DMS79 (cell line): Measurements from ENCODE around the gene HSDL2.
"Not testable (repeated sequence)": the region's sequence is repeated elsewhere in the genome, so short reads cannot be mapped to it uniquely, and the experiment has no call there.

Experiments
- DNase-seq: peaks from one replicate; lab custom pipeline; 2025; lab: John Stamatoyannopoulos, UW

Gene HSDL2

DNA sequence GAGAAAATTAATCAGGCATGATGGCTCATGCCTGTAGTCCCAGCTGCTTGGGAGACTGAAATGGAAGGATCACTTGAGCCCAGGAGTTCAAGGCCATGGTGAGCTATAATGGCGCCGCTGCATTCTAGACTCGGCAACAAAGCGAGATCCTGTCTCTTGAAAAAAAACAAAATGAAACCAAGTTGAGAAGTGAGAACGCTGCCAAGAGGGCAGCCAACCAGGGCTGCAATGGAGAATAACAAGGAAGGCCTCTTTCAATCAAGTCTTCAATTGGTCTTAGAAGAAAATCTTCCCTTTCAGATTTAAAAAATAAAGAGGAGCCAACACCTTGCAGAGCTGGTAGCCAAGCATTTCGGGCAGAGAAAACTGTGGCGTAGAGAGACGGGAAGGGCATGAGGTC, 121.4 kb downstream of the HSDL2 start:
- no peak for DNase-seq

DNA sequence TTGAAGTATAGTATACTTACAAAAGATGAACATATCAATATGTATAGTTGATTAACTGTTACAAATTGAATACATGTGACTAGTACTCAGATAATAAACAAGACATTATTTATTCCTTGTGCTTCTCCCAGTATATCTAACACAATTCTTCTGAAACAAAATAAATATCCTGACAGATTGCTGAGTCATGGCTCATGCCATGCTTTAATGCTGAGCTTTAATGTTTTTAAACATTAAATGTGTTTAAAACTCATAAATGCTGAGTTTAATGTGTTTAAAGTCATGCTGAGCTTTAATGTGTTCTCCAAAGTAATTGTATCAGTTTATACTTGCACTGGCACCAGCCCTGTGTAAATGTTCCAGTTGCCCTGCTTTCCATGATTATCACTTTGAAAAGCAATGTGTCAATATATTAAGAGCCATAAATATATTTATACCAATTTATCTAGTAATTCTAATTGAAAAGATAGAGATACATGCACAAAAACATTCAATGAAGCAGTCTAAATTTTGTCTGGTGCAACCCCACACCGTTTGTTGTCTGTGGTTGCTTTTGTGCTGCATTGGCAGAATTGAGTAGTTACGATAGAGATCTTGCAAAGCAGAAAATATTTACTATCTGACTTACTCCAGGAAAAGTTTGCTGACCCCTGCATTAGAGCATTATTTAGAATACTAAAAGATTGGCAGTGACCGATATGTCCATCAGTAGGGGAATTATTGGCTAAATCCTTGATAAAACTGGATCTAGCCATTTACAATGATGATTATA, 122.5 kb downstream of the HSDL2 start:
- DNase-seq: no peak

DNA sequence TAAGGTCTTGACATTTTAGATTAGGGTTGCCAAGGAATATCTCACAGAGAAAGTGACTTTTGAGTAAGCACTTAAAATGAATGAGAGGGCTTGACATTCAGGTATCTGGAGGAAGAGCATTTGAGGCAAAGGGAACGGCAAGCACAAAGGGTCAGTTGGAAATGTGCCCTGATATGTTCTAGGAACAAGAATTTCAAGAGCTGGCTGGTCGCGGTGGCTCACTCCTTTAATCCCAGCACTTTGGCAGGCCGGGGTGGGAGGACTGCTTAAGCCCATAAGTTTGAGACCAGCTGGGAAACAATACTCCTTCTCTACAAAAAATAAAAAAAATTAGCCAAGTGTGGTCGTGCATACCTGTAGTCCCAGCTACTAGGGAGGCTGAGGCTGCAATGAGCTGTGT, 123.3 kb downstream of the HSDL2 start:
- peak; percentile 5 for DNase-seq

DNA sequence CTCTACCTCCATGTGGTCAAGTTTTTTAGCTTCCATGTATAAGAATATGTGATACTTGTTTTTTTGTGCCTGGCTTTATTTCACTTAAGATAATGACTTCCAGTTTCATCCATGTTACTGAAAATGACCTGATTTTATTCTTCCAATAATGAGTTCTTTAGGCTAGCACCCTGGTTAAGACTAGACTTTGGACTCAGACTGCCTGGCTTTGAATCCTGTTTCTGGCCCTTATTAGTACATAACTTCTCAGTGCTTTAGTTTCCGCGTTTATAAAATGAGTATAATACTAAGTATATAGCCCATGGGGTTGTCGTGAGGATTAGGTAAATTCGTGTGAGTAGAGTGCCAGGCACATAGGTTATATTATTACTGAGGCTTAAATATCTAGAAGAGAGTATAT, 125.2 kb downstream of the HSDL2 start:
- no peak for DNase-seq

DNA sequence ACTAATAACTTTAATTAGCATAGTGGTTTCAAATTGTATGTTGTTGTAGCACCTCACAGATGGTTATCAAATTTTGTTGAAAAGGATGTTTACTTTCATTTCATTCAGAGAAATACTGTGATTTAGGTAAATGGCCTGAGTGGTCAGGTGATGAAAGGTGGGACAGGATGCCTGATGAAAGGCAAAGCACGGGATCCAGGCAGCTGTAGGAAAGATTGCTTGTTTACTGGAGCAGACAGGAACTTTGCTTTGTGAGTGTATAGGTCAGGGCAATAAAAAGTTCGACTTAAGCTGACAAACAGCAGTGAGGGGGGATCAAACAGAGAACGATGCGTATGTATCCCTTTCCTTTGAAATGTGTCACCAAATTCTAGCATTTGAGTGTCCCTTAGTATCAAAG, 125.7 kb downstream of the HSDL2 start:
- no peak for DNase-seq

DNA sequence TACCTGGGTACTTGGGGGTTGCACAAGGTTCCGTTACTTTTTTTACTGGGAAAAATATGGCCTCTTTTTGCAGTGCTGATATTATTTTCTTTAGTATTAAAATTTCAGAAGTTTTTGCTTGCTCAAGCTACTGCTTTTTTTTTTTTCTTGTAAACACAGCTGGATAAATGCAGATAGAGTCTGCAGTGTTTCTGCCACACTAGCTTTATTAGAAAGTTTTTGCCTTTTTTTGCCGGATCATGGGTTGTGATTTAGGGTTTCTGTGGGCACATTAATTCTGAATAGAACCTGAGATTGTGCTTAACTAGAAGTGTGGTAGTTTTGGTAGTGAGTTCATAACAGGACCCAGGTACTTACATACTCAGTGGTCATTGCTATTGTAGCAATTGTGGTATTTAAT, 126.7 kb downstream of the HSDL2 start:
- no peak for DNase-seq

DNA sequence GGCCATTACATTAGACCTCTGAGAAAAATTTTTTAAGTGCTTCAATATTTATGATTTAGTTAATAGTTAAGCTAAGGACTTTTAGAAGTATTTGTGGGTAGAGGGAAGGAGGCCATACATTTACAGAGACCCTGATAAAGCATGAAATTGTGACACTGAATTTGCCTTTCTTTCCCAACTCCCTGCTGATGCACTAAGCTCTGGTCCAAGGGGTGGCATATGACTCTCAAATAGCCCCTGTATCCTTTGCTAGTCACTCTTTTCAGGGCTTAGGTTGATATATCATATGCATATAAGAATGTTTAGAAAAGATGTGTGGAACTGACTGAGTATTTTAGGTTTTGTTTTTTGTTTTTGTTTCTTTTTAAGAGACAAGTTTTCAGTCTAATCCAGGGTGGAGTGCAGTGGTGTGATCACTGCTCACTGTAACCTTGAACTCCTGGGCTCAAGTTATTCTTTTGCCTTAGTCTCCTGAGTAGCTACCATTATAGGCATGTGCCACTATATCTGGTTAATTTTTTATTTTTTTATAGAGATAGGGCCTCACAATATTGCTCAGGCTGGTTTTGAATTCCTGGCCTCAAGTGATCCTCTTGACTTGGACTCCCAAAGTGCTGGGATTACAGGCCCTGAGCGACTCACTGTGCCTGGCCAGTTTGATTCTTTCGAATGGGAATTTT, 127.2 kb downstream of the HSDL2 start:
- DNase-seq: no peak

DNA sequence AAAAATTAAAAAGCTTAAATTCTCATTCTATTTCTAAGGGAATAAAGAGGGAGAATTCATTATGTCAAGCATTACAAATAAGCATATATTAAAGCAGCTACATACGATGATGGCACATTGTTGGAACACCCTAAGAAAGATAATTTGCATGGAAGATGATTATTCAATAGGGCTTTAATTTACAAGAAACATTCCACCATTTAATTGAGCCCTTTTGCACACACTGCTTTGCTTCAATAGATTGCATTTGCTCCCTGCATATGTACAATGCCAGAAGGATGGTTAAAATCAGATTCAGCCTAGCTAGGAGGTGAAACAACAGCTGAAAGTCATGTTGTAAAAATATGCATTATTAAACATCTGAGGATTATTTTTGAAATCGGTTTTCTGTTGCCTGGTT, 128.5 kb downstream of the HSDL2 start:
- DNase-seq: no peak

DNA sequence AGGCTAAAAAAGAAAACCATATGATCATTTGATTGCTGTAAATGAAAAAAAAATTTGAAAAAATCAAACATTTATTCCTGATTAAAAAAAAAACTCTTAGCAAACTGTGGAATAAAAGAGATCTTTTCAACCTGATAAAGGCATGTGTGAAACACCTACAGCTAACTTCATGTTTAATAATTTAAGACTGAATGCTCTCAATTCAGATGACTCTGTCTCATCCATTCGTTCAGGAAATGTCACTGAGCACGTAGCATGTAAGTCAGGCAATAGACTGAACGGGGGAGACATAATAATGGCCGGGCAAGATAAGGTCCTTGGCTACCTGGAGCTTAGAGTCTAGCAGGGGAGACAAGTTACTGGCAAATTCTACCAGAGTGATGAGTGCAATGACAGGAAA, 132.5 kb downstream of the HSDL2 start:
- DNase-seq: not testable (repeated sequence)

DNA sequence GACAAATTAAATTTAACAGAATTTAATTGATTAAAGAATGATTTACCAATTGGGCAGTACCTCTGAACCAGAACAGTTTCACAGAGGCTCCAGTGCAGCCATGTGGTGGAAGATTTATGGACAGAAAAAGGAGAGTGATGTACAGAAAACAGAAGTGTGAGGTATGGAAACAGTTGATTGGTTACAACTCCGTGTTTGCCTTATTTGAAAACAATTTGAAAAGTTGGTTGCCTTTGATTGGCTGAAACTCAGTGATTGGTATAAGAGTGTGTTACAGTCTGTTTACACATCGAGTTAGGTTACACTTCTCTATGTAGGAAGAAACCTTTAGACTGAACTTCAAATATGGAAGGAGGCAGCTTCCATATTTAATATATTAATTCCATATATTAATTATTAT, 136.9 kb downstream of the HSDL2 start:
- DNase-seq: no peak

DNA sequence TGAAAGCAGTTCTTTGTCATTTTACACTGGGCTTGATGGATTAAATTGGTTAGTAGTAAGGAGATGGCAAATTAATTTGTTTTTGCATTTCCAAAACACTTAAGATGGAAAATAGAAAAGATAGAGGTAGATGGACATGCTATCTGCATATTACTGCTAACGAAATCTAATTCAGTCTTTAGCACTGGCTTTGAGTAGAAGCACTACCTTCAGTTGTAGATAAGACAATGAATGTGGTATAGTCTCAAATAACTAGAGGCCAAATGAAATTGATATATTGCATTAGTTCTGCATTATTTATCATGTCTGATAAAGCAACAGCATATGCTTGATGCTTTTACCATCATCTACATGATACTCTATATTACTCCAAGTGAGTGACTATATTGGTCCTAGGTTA, 140.2 kb downstream of the HSDL2 start:
- no peak for DNase-seq

DNA sequence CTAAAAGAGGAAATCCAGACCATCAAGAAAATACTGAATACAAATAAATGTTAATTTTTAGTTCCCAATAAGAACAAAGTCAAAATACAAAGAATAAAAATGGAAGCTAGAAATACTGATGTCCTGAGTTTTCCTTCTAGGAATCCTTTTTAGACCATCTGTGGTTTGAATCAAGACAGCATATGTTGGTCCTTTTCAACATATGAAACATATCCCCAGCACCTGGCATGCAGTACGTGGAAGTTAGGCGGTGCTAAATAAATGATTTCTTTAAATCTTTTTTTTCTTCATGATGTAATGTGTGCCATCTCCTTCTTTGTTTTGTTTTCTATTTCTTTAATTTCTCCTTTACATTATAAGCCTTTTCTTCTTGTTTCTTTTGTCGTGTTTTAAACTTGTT, 140.7 kb downstream of the HSDL2 start:
- no peak for DNase-seq
